HG02763 (cell line): Measurements from ENCODE around the gene LRRK1.
"Not testable (repeated sequence)": the region's sequence is repeated elsewhere in the genome, so short reads cannot be mapped to it uniquely, and the experiment has no call there.

Experiments
- ATAC-seq: cut with Tn5 transposase; IDR thresholded peaks from one replicate; pipeline ENCODE4 v1.9.1; 2021; ENCODE audit warnings: mild to moderate bottlenecking, moderate library complexity; ENCODE audit not compliant: unreplicated experiment

Gene LRRK1

GRCh38 chr15:101066501-101067408 is 147.6 kb downstream of the LRRK1 start:
- no peak for ATAC-seq

GRCh38 chr15:101067660-101068522 is 148.7 kb downstream of the LRRK1 start:
- no peak for ATAC-seq

GRCh38 chr15:101068523-101068960 is 149.4 kb downstream of the LRRK1 start:
- ATAC-seq: no peak

- no peak for ATAC-seq
Measured at GRCh38 chr15:101068961-101069653, 149.9 kb downstream of the LRRK1 start.

GRCh38 chr15:101069654-101069973 is 150.5 kb downstream of the LRRK1 start:
- ATAC-seq: no peak

- no peak for ATAC-seq
Measured at GRCh38 chr15:101070024-101070423, 150.9 kb downstream of the LRRK1 start.

GRCh38 chr15:101070502-101071273 is 151.5 kb downstream of the LRRK1 start:
- no peak for ATAC-seq

GRCh38 chr15:101071651-101072050 is 152.5 kb downstream of the LRRK1 start:
- ATAC-seq: no peak

- ATAC-seq: not testable (repeated sequence)
Measured at GRCh38 chr15:101072235-101072634, 153.1 kb downstream of the LRRK1 start.

- not testable (repeated sequence) for ATAC-seq
Measured at GRCh38 chr15:101077806-101078668, 158.9 kb downstream of the LRRK1 start.

GRCh38 chr15:101078669-101079323 is 159.6 kb downstream of the LRRK1 start:
- no peak for ATAC-seq

GRCh38 chr15:101081900-101082299 is 162.7 kb downstream of the LRRK1 start:
- no peak for ATAC-seq

- ATAC-seq: no peak
Measured at GRCh38 chr15:101083336-101084045, 164.3 kb downstream of the LRRK1 start.

GRCh38 chr15:101084801-101085200 is 165.6 kb downstream of the LRRK1 start:
- no peak for ATAC-seq

- no peak for ATAC-seq
Measured at GRCh38 chr15:101085311-101085700, 166.1 kb downstream of the LRRK1 start.

GRCh38 chr15:101086394-101087171 is 167.4 kb downstream of the LRRK1 start:
- ATAC-seq: no peak

GRCh38 chr15:101087172-101087769 is 168.1 kb downstream of the LRRK1 start:
- no peak for ATAC-seq
